Measurements from ENCODE around the gene METAP1.
"Not testable (repeated sequence)": the region's sequence is repeated elsewhere in the genome, so short reads cannot be mapped to it uniquely, and the experiment has no call there.

Gene METAP1

GRCh38 chr4:99059550-99059949 lies 64.0 kb downstream of the METAP1 start:
- DNase-seq (ENCODE audit: low read depth in 2 of 2), result no peak

- no peak for DNase-seq (ENCODE audit: low read depth in 2 of 2)
Observed at GRCh38 chr4:99061048-99061700, 65.7 kb downstream of the METAP1 start.

- no peak for DNase-seq (ENCODE audit: low read depth in 2 of 2)
Observed at GRCh38 chr4:99062120-99062519, 66.6 kb downstream of the METAP1 start.

GRCh38 chr4:99065521-99065920 lies 70.0 kb downstream of the METAP1 start:
- DNase-seq (ENCODE audit: low read depth in 2 of 2), result not testable (repeated sequence)

GRCh38 chr4:99067617-99068016 lies 72.1 kb downstream of the METAP1 start:
- no peak for DNase-seq (ENCODE audit: low read depth in 2 of 2)

- no peak for DNase-seq (ENCODE audit: low read depth in 2 of 2)
Observed at GRCh38 chr4:99071159-99071558, 75.6 kb downstream of the METAP1 start.

GRCh38 chr4:99074816-99075215 lies 79.3 kb downstream of the METAP1 start:
- DNase-seq (ENCODE audit: low read depth in 2 of 2), result no peak

GRCh38 chr4:99076292-99076976 lies 80.9 kb downstream of the METAP1 start:
- DNase-seq (ENCODE audit: low read depth in 2 of 2), result no peak

GRCh38 chr4:99077177-99077576 lies 81.7 kb downstream of the METAP1 start:
- DNase-seq (ENCODE audit: low read depth in 2 of 2), result no peak

GRCh38 chr4:99078336-99078735 lies 82.8 kb downstream of the METAP1 start:
- no peak for DNase-seq (ENCODE audit: low read depth in 2 of 2)

- no peak for DNase-seq (ENCODE audit: low read depth in 2 of 2)
Observed at GRCh38 chr4:99078931-99079624, 83.6 kb downstream of the METAP1 start.

GRCh38 chr4:99079625-99080295 lies 84.2 kb downstream of the METAP1 start:
- no peak for DNase-seq (ENCODE audit: low read depth in 2 of 2)

- not testable (repeated sequence) for DNase-seq (ENCODE audit: low read depth in 2 of 2)
Observed at GRCh38 chr4:99080869-99081268, 85.3 kb downstream of the METAP1 start.

- DNase-seq (ENCODE audit: low read depth in 2 of 2), result no peak
Observed at GRCh38 chr4:99082192-99082591, 86.7 kb downstream of the METAP1 start.

GRCh38 chr4:99084595-99084994 lies 89.1 kb downstream of the METAP1 start:
- DNase-seq (ENCODE audit: low read depth in 2 of 2), result no peak

GRCh38 chr4:99088023-99088449 lies 92.5 kb downstream of the METAP1 start:
- DNase-seq (ENCODE audit: low read depth in 2 of 2), result no peak

- DNase-seq (ENCODE audit: low read depth in 2 of 2), result peak; percentile 82 to 89
Observed at GRCh38 chr4:99088481-99089365, 93.2 kb downstream of the METAP1 start, which contains the start of gene ADH5. Gene ADH5 (minus strand): TSS chr4:99088788. CDS start chr4:99088700, 88 bp downstream.

- no peak for DNase-seq (ENCODE audit: low read depth in 2 of 2)
Observed at GRCh38 chr4:99090481-99091215, 95.1 kb downstream of the METAP1 start.

GRCh38 chr4:99091216-99091575 lies 95.7 kb downstream of the METAP1 start:
- DNase-seq (ENCODE audit: low read depth in 2 of 2), result no peak

GRCh38 chr4:99091841-99092240 lies 96.3 kb downstream of the METAP1 start:
- DNase-seq (ENCODE audit: low read depth in 2 of 2), result not testable (repeated sequence)

- DNase-seq (ENCODE audit: low read depth in 2 of 2), result no peak
Observed at GRCh38 chr4:99099311-99099710, 103.8 kb downstream of the METAP1 start.

Data from stimulated activated CD4-positive, alpha-beta T cell treated with anti-CD3 and anti-CD28 coated beads, Interleukin-1b, Interleukin-23, amount 100 ng/mL, for 1 hour (primary cell).